Endothelial cell of umbilical vein (primary cell): ENCODE data around the gene TXNDC8. TPM values are rescaled to one million over a fixed set of nuclear protein-coding genes. Genes with fewer than 3 reads are reported as not detected.

Source experiments
- BruUV-seq: library from RNA; stranded (reverse); fragments of 400-500 nt; replicated peaks from 2 replicates; lab custom pipeline; 2021; lab: Mats Ljungman, UMichigan
- CTCF ChIA-PET: fragments of 300-600, 350-600 bp; sonication (Branson Sonifier 250); formaldehyde crosslinking; loops from one replicate; lab custom pipeline; 2021; ENCODE audit warnings: antibody characterized with exemption, inconsistent platforms; lab: Charles Lee
- POLR2A ChIA-PET: fragments of 300-600, 350-600 bp; sonication (Branson Sonifier 250); formaldehyde crosslinking; loops from one replicate; lab custom pipeline; 2021; ENCODE audit warnings: antibody characterized with exemption, inconsistent platforms; lab: Charles Lee
- DNase-seq: peaks from one replicate; pipeline ENCODE4 v3.0.0-alpha.2; 2011; ENCODE audit warnings: low read depth, low spot score
- FAIRE-seq: peaks from 2 replicates; lab custom pipeline; 2011; peaks lifted over from hg19 to GRCh38; lab: Jason Lieb, UNC
- H2AFZ ChIP-seq: 2 replicates; pipeline ENCODE4 v1.6.0; 2012; ENCODE audit warnings: low read depth, low read length, control low read depth, inconsistent platforms
- H3K27ac ChIP-seq: 2 replicates; pipeline ENCODE4 v1.5.1; 2011; ENCODE audit warnings: low read depth, mild to moderate bottlenecking, control low read depth, low read length, moderate library complexity; ENCODE audit not compliant: insufficient read depth
- H3K27me3 ChIP-seq, 2 experiments: 2 replicates each; pipeline versions ENCODE4 v1.6.0 to v1.6.1; 2011; ENCODE audit warnings: low read length in 2 of 2, mixed read lengths in 1 of 2; ENCODE audit not compliant: control insufficient read depth in 2 of 2, insufficient read depth in 2 of 2
- H3K36me3 ChIP-seq, 2 experiments: 2 replicates in 1 of 2; 3 replicates in 1 of 2; pipeline ENCODE4 v1.5.1; 2011; ENCODE audit warnings: low read length in 2 of 2, mild to moderate bottlenecking in 1 of 2, moderate library complexity in 1 of 2; ENCODE audit not compliant: control insufficient read depth in 2 of 2, insufficient read depth in 2 of 2; ENCODE audit errors: extremely low read depth in 1 of 2
- H3K4me1 ChIP-seq: 3 replicates; pipeline ENCODE4 v1.5.1; 2011; ENCODE audit warnings: mild to moderate bottlenecking, low read length; ENCODE audit not compliant: control insufficient read depth, insufficient read depth; ENCODE audit errors: extremely low read depth
- H3K4me2 ChIP-seq: 2 replicates; pipeline ENCODE4 v1.6.1; 2011; ENCODE audit warnings: low read length, control low read depth, mixed read lengths; ENCODE audit not compliant: insufficient read depth
- H3K4me3 ChIP-seq, 3 experiments: fragments of 200-600 bp in 1 of 3; sonication (generic), shearing (Covaris generic) in 1 of 3; replicated peaks in 1 of 3; 2 replicates each; pipeline ENCODE4 v1.5.1; 2011 to 2016; ENCODE audit warnings: control low read depth in 3 of 3, low read length in 3 of 3, mild to moderate bottlenecking in 2 of 3, inconsistent platforms in 1 of 3, low read depth in 1 of 3, moderate library complexity in 1 of 3; ENCODE audit not compliant: insufficient read depth in 1 of 3
- H3K79me2 ChIP-seq: 2 replicates; pipeline ENCODE4 v1.6.0; 2012; ENCODE audit warnings: low read length, inconsistent platforms; ENCODE audit not compliant: control insufficient read depth, insufficient read depth
- H3K9ac ChIP-seq: replicated peaks from 2 replicates; pipeline ENCODE3; 2011; ENCODE audit warnings: low read length, control low read depth; ENCODE audit not compliant: insufficient read depth; ENCODE audit errors: extremely low read depth
- H3K9me1 ChIP-seq: replicated peaks from 3 replicates; pipeline ENCODE4 v1.6.0; 2011; ENCODE audit warnings: mild to moderate bottlenecking, low read length; ENCODE audit not compliant: control insufficient read depth, insufficient read depth; ENCODE audit errors: extremely low read depth
- H3K9me3 ChIP-seq: replicated peaks from 2 replicates; pipeline ENCODE4 v1.5.1; 2012; ENCODE audit warnings: low read length, inconsistent platforms; ENCODE audit not compliant: control insufficient read depth, insufficient read depth
- H4K20me1 ChIP-seq: replicated peaks from 2 replicates; pipeline ENCODE3; 2011; ENCODE audit warnings: mild to moderate bottlenecking, low read length; ENCODE audit not compliant: control insufficient read depth, insufficient read depth; ENCODE audit errors: extremely low read depth
- EZH2 ChIP-seq: IDR thresholded peaks from 2 replicates; pipeline ENCODE4 v1.6.1; 2012; ENCODE audit warnings: borderline replicate concordance, low read depth, mild to moderate bottlenecking, moderate library complexity, low read length, inconsistent platforms; ENCODE audit not compliant: severe bottlenecking
- FOS ChIP-seq: IDR thresholded peaks from 2 replicates; pipeline ENCODE4 v1.6.1; 2011; ENCODE audit warnings: mild to moderate bottlenecking, low read length, moderate library complexity, borderline replicate concordance; ENCODE audit not compliant: insufficient read depth
- GATA2 ChIP-seq: IDR thresholded peaks from 2 replicates; pipeline ENCODE4 v1.7.0; 2011; ENCODE audit warnings: low read depth, mild to moderate bottlenecking, moderate library complexity, mixed read lengths, low read length; ENCODE audit not compliant: insufficient read length, insufficient read depth
- JUN ChIP-seq: IDR thresholded peaks from 2 replicates; pipeline ENCODE4 v1.6.1; 2011; ENCODE audit warnings: borderline replicate concordance, low read depth; ENCODE audit not compliant: insufficient read length, insufficient read depth
- MYC ChIP-seq: IDR thresholded peaks from one replicate; pipeline ENCODE4 v1.6.1; 2011; ENCODE audit warnings: mild to moderate bottlenecking, low read depth, low read length
- POLR2A ChIP-seq: IDR thresholded peaks from 2 replicates; pipeline ENCODE4 v1.6.1; 2012; ENCODE audit warnings: low read depth, mild to moderate bottlenecking, control low read depth, low read length
- POLR2AphosphoS5 ChIP-seq: IDR thresholded peaks from 2 replicates; pipeline ENCODE4 v1.6.1; 2012; ENCODE audit warnings: low read depth, mild to moderate bottlenecking, control low read depth, low read length, moderate library complexity; ENCODE audit not compliant: insufficient read depth
- dilution Hi-C: fragments of 300-500 bp; cut with MboI; formaldehyde crosslinking; loops from one replicate; pipeline ENCODE4 v1.15.0; 2019; ENCODE audit warnings: low sequenced_read_pairs; ENCODE audit not compliant: extremely low pct_ligation_motif_present
- intact Hi-C: fragments of 100-400 bp; cut with micrococcal nuclease; formaldehyde crosslinking; loops from one replicate; pipeline ENCODE4 v1.10.0; 2022
- polyA plus RNA-seq, 4 experiments: library from polyadenylated mRNA; depleted of rRNA in 3 of 4; stranded (reverse) in 3 of 4; unstranded in 1 of 4; fragments of >200 nt; gene quantifications; 2 replicates each; pipeline versions ENCODE4 v1.2.1 to v1.2.3, GENCODE V29; 2011 to 2012; ENCODE audit warnings: missing spikeins in 1 of 4
- total RNA-seq: library from RNA; stranded (reverse); gene quantifications from 2 replicates; pipeline ENCODE4 v1.2.3, GENCODE V29; 2021
- TF ChIP-seq, protein P1 (sequence below): IDR thresholded peaks from 2 replicates; pipeline ENCODE4 v1.6.1; 2011; ENCODE audit not compliant: insufficient read depth, insufficient read length
- TF ChIP-seq, protein P2 (sequence below), 2 donors: IDR thresholded peaks; 1 replicate in 1 of 2; 2 replicates in 1 of 2; pipeline ENCODE4 v1.5.1; 2011; ENCODE audit warnings: low read length in 2 of 2, mild to moderate bottlenecking in 2 of 2, moderate library complexity in 2 of 2, control low read depth in 1 of 2, inconsistent platforms in 1 of 2, low read depth in 1 of 2; ENCODE audit not compliant: insufficient read depth in 1 of 2; ENCODE audit errors: extremely low read depth in 1 of 2

TXNDC8 gene
- total and polyA plus RNA-seq, 2 donors (not counting 3 experiments of a cell fraction or from before 2014, with no cell fraction given) = not detected

DNA sequence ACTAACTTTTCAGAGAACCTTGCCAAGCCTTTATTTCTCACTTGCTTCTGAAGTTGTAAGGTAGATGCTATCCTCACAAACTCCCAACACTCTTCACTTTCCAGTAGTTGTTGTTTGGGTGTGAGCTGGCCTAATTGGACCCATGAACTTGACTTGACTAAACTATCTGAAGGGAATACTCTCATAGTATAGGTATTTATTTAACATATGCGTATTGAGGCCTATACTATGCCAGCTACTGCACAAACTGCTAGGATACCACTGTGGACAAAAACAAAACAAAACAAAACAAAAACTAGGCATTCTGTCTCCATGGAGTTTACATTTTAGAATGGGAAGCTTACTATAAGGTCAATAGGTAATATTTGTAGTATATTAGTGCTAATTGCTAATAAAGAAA is 1.3 kb downstream of the TXNDC8 start:
- CTCF ChIA-PET = no interaction called here
- no peak for TF ChIP-seq JUN
- no peak for TF ChIP-seq EZH2
- no peak for TF ChIP-seq POLR2A
- no peak for TF ChIP-seq POLR2AphosphoS5
- no peak for TF ChIP-seq GATA2
- TF ChIP-seq, protein P1, sequence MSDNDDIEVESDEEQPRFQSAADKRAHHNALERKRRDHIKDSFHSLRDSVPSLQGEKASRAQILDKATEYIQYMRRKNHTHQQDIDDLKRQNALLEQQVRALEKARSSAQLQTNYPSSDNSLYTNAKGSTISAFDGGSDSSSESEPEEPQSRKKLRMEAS = no peak
- no peak for TF ChIP-seq FOS
- TF ChIP-seq, protein P2, sequence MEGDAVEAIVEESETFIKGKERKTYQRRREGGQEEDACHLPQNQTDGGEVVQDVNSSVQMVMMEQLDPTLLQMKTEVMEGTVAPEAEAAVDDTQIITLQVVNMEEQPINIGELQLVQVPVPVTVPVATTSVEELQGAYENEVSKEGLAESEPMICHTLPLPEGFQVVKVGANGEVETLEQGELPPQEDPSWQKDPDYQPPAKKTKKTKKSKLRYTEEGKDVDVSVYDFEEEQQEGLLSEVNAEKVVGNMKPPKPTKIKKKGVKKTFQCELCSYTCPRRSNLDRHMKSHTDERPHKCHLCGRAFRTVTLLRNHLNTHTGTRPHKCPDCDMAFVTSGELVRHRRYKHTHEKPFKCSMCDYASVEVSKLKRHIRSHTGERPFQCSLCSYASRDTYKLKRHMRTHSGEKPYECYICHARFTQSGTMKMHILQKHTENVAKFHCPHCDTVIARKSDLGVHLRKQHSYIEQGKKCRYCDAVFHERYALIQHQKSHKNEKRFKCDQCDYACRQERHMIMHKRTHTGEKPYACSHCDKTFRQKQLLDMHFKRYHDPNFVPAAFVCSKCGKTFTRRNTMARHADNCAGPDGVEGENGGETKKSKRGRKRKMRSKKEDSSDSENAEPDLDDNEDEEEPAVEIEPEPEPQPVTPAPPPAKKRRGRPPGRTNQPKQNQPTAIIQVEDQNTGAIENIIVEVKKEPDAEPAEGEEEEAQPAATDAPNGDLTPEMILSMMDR (IDR thresholded peaks at IDR 0.05; ENCODE audit: extremely low read depth in 1 of 2, insufficient read depth in 1 of 2, low read depth in 1 of 2, low read length in 2 of 2) = no peak
- no peak for TF ChIP-seq MYC

More for the DNA sequence above, 1.3 kb downstream of the TXNDC8 start:
- Histone ChIP-seq H4K20me1 (no peaks in the 10 kb centered on the region), H3K9me1 (no peaks in the 10 kb centered on the region), H3K27ac (no peak overlapping the region), H2AFZ (no peak overlapping the region), H3K79me2 (no peaks in the 10 kb centered on the region), H3K36me3 (no peaks in the 10 kb centered on the region), H3K9ac (no peak overlapping the region), H3K9me3 (no peaks in the 10 kb centered on the region), H3K27me3 (no peaks in the 10 kb centered on the region), H3K4me1 (no peaks in the 10 kb centered on the region), H3K4me3 (no peak overlapping the region), H3K4me2 (no peak overlapping the region)
- DNase-seq (no peak), FAIRE-seq (no peak)
- POLR2A ChIA-PET = no interaction called here
- intact Hi-C loops (no loop called here), dilution Hi-C loops (no loop called here)
- BruUV-seq = no TSS peak
